Measurements from ENCODE around the gene ZNF71.

The ZNF71 gene

DNA sequence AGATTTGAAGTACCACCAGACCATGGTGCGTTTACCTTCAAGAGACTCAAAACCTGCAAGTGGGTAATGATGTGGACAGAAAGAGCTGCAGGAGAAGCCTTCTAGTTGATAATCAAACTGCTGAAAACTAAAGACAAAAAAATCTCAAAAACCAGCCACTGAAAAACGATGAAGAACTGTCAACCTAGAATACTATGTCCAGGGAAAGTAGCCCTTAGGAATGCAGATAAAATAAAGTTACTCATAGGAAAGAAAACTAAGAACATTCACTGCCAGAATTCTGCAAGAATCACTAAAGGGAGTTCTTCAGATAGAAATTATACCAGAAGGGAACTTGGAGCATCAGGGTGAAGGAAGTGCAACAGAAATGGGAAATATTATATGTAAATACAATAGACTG, 22.5 kb upstream of the ZNF71 start:
- DNase-seq (ENCODE audit: low read depth), result no peak
- no peak overlapping the region for H3K4me3 ChIP-seq (ENCODE audit: low read depth, low read length)
- TF ChIP-seq, protein P1, sequence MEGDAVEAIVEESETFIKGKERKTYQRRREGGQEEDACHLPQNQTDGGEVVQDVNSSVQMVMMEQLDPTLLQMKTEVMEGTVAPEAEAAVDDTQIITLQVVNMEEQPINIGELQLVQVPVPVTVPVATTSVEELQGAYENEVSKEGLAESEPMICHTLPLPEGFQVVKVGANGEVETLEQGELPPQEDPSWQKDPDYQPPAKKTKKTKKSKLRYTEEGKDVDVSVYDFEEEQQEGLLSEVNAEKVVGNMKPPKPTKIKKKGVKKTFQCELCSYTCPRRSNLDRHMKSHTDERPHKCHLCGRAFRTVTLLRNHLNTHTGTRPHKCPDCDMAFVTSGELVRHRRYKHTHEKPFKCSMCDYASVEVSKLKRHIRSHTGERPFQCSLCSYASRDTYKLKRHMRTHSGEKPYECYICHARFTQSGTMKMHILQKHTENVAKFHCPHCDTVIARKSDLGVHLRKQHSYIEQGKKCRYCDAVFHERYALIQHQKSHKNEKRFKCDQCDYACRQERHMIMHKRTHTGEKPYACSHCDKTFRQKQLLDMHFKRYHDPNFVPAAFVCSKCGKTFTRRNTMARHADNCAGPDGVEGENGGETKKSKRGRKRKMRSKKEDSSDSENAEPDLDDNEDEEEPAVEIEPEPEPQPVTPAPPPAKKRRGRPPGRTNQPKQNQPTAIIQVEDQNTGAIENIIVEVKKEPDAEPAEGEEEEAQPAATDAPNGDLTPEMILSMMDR (conservative IDR thresholded peaks at IDR 0.05; ENCODE audit: low read depth, low read length), result no peak

- no peak overlapping the region for H3K4me3 ChIP-seq (ENCODE audit: low read depth, low read length)
- no peak for DNase-seq (ENCODE audit: low read depth)
- TF ChIP-seq, protein P1 (conservative IDR thresholded peaks at IDR 0.05; ENCODE audit: low read depth, low read length), result no peak
Observed at GRCh38 chr19:56573914-56574313, 21.2 kb upstream of the ZNF71 start.

DNA sequence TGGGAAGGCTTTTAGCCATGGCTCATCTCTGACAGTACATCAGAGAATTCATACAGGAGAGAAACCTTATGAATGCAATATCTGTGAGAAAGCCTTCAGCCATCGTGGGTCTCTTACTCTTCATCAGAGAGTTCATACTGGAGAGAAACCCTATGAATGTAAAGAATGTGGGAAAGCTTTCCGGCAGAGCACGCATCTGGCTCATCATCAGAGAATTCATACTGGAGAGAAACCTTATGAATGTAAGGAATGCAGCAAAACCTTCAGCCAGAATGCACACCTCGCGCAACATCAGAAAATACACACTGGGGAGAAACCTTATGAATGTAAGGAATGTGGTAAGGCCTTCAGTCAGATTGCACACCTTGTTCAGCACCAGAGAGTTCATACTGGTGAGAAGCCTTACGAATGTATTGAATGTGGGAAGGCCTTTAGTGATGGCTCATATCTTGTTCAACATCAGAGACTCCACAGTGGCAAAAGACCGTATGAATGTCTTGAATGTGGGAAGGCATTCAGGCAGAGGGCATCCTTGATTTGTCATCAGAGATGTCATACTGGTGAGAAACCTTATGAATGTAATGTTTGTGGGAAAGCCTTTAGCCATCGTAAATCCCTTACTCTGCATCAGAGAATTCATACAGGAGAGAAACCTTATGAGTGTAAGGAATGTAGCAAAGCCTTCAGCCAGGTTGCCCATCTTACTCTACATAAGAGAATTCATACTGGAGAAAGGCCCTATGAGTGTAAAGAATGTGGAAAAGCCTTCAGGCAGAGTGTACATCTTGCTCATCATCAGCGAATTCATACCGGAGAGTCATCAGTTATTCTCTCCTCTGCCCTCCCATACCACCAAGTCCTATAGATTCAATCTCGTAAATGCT, 17.1 kb upstream of the ZNF71 start:
- DNase-seq (ENCODE audit: low read depth), result no peak
- H3K4me3 ChIP-seq (ENCODE audit: low read depth, low read length), result no peak overlapping the region
- TF ChIP-seq, protein P1 (conservative IDR thresholded peaks at IDR 0.05; ENCODE audit: low read depth, low read length), result no peak

DNA sequence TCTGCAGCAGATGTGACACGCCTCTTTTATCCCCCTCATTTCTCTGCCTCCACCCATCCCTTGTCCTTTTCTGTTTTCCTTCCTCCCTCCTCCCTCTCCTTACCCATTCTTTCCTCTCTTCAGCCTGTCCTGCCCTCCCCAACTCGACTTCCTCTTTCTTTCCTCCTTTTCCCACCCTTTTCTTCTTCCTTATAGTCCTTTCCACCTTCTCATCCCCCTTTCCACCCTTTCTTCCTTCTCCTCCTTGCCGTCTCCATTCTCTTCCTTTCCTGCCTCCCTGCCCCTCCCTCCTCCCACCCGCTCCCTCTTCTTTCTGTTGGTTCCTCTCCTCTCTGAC, 688 bp upstream of the ZNF71 start:
- TF ChIP-seq, protein P1 (conservative IDR thresholded peaks at IDR 0.05; ENCODE audit: low read depth, low read length), result no peak
- H3K4me3 ChIP-seq (ENCODE audit: low read depth, low read length), result no peak overlapping the region
- DNase-seq (ENCODE audit: low read depth), result no peak

- TF ChIP-seq, protein P1 (conservative IDR thresholded peaks at IDR 0.05; ENCODE audit: low read depth, low read length), result no peak
- DNase-seq (ENCODE audit: low read depth), result peak; percentile 30
- peak overlapping the region; percentile 94 for H3K4me3 ChIP-seq (ENCODE audit: low read depth, low read length)
Observed at GRCh38 chr19:56595548-56595899, 422 bp downstream of the ZNF71 start.

GRCh38 chr19:56596676-56597075, 1.6 kb downstream of the ZNF71 start:
- TF ChIP-seq, protein P1 (conservative IDR thresholded peaks at IDR 0.05; ENCODE audit: low read depth, low read length), result no peak
- DNase-seq (ENCODE audit: low read depth), result no peak
- no peak overlapping the region for H3K4me3 ChIP-seq (ENCODE audit: low read depth, low read length)

DNA sequence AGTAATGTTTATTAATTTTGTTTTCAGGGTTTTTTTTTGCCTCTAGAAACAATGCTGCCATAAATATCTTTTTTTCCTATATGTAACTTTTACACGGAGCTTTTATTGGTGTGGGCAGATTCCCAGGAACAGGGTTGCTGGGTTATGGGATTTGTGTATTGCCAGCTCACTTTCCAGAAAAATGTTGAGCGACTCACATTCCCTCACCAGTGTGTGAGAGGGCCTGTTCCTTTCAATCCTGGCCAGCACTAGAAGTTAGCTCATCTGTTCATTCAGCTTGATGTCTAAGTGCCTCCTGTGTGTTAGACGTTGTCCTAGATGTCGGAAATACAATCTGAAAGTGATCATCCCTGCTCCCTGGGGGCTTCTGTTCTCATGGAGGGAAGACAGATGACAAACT, 2.6 kb downstream of the ZNF71 start:
- TF ChIP-seq, protein P1 (conservative IDR thresholded peaks at IDR 0.05; ENCODE audit: low read depth, low read length), result no peak
- H3K4me3 ChIP-seq (ENCODE audit: low read depth, low read length), result no peak overlapping the region
- DNase-seq (ENCODE audit: low read depth), result peak; percentile 6
